NOMO-1 treated with DMSO at 0.1 percent for 48 hours (cell line): ENCODE measurements around the gene SOCS3.

ENCODE experiments used
- DNase-seq: peaks from one replicate; lab custom pipeline; 2025; ENCODE audit not compliant: unreplicated experiment; lab: John Stamatoyannopoulos, UW

SOCS3 gene

GRCh38 chr17:78359997-78360370 lies at the start of gene SOCS3:
Gene SOCS3, minus strand, starts transcription at chr17:78360077. Its CDS starts 982 bp downstream, at chr17:78359095.
- peak; percentile 95 for DNase-seq

GRCh38 chr17:78409191-78409928 lies 49.5 kb upstream of the SOCS3 start:
- no peak for DNase-seq

GRCh38 chr17:78408476-78409050 lies 48.7 kb upstream of the SOCS3 start:
- DNase-seq: no peak

- no peak for DNase-seq
Measured at GRCh38 chr17:78407387-78408000, 47.6 kb upstream of the SOCS3 start.

GRCh38 chr17:78406920-78407319 lies 47.0 kb upstream of the SOCS3 start:
- no peak for DNase-seq

GRCh38 chr17:78406396-78406795 lies 46.5 kb upstream of the SOCS3 start:
- DNase-seq: no peak

GRCh38 chr17:78403822-78404221 lies 43.9 kb upstream of the SOCS3 start:
- DNase-seq: no peak

- no peak for DNase-seq
Measured at GRCh38 chr17:78401891-78402290, 42.0 kb upstream of the SOCS3 start.

GRCh38 chr17:78401246-78401645 lies 41.4 kb upstream of the SOCS3 start:
- DNase-seq: no peak

- no peak for DNase-seq
Measured at GRCh38 chr17:78400581-78401240, 40.8 kb upstream of the SOCS3 start.

- DNase-seq: no peak
Measured at GRCh38 chr17:78399693-78400144, 39.8 kb upstream of the SOCS3 start.

GRCh38 chr17:78399028-78399692 lies 39.3 kb upstream of the SOCS3 start:
- DNase-seq: no peak

- DNase-seq: no peak
Measured at GRCh38 chr17:78398390-78398789, 38.5 kb upstream of the SOCS3 start.

GRCh38 chr17:78397681-78398101 lies 37.8 kb upstream of the SOCS3 start:
- DNase-seq: no peak

- no peak for DNase-seq
Measured at GRCh38 chr17:78396441-78397337, 36.8 kb upstream of the SOCS3 start.

- no peak for DNase-seq
Measured at GRCh38 chr17:78395155-78395554, 35.3 kb upstream of the SOCS3 start.

- DNase-seq: no peak
Measured at GRCh38 chr17:78394209-78394608, 34.3 kb upstream of the SOCS3 start.

- DNase-seq: no peak
Measured at GRCh38 chr17:78393575-78393974, 33.7 kb upstream of the SOCS3 start.

GRCh38 chr17:78392295-78392694 lies 32.4 kb upstream of the SOCS3 start:
- DNase-seq: no peak

GRCh38 chr17:78391843-78392242 lies 32.0 kb upstream of the SOCS3 start:
- no peak for DNase-seq
